Amniotic epithelial cell (primary cell): ENCODE data around the gene AJAP1.

Experiments
- DNase-seq: peaks from one replicate; pipeline ENCODE4 v3.0.0-alpha.2; 2010; ENCODE audit warnings: low read depth

The AJAP1 gene

GRCh38 chr1:4682607-4683220 is 28.3 kb downstream of the AJAP1 start:
- no peak for DNase-seq

DNA sequence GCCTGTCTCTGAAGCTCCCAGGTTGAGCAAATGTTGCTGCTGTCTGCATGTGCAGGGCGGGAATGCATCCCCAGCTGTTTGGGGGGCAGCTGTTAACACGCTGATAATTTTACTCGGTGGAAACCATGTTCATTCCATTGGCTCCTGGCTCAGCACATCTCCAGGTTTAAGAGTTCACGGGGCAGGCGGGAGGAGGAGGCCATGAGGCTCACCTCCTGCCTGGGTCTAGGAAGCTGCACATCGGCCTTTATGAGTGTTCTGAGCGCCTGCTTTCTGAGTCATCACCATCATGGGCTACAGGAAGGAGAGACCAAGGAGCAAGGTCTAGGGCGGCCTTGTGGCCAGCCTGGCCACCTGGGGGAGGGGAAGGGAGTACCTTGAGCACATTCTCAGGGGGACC is 29.7 kb downstream of the AJAP1 start:
- no peak for DNase-seq

GRCh38 chr1:4684864-4685522 is 30.6 kb downstream of the AJAP1 start:
- DNase-seq: no peak

GRCh38 chr1:4685523-4685865 is 31.1 kb downstream of the AJAP1 start:
- no peak for DNase-seq

DNA sequence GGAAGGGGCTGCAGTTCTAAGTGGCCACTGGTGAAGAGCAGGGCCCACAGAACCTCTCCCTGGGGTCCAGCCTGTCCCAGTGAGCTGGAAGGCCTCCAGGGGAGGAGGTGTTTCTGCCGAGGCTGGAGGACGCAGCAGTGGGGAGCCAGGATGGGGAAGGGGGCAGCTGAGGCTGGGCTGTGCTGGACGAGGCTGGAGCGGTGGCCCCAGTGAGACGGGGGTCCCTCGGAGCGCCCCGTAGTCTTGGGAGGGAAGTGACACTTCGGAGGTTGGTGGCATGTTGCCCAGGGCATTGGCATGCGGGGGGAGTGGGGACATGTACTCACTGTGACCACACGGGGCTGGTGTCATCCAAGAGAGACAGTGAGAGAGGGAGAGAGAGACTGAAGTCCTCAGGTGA is 33.5 kb downstream of the AJAP1 start:
- no peak for DNase-seq

- no peak for DNase-seq
These were observed 35.0 kb downstream of the AJAP1 start for GRCh38 chr1:4689271-4689935.

DNA sequence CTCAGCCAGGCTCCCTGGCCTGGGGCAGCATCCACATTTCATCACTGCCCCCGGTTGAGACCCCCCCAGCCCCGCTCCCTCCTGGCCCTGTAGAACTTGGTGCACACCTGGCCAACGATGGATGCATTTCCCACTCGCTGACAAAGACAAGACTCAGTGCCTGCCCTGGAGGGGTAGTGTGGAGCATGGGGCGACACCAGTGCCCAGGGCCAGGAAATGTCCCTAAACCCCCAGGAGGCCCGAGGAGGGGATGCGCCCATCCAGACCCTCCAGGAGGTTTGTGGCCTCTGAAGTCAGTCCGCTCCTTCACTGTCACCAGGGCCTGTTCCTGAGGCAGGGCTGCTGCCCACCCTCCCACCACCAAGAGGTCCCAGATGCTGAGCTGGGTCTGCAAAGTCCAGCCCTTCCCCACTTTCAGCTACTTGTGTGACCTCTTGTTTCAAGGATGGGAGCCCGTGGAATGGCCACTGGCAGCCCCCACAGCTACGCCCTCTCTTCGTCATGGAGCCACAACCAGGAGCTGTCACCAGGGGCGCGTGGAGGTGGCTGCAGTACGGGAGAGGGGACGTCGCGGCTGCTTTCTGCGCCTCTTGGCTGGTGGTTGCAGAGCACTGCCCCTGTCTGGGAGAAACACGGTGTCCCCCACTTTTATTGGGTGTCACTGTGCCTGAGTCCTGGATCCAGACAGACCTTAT is 35.7 kb downstream of the AJAP1 start:
- no peak for DNase-seq

DNA sequence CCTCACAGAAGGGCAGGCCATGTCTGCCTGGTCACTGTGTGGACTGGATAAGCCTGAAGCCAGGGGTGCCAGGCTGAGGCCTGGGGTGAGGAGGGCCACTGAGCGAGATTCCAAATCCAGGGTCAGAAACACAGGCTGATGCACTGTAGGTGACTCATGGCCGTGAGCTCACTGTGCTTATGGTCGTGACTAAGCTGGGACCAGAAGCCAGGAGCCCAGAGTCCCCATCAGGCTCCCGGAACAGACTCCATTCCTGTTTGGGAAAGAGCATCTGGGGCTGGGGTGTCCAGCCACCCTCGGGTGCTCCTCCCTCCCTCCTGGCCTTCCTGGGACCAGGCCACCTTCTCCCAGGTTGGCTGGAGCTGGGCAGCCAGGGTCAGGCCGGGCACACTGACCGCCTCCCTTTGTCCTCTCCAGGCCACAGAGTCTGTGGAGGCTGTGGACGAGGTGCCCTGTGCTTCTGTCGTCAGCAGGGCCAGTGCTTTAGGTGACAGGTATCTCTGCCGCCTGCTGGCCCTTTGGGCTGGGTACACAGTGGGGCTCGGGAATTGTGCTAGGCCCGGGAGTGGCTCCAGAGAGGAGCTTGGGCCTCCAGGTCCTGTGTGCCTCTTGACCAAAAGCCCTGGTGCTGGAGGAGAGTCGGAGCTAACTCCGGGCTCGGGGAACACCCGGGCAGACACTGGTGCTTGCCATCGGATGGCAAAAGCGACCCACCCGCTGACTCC is 36.7 kb downstream of the AJAP1 start:
- no peak for DNase-seq

DNA sequence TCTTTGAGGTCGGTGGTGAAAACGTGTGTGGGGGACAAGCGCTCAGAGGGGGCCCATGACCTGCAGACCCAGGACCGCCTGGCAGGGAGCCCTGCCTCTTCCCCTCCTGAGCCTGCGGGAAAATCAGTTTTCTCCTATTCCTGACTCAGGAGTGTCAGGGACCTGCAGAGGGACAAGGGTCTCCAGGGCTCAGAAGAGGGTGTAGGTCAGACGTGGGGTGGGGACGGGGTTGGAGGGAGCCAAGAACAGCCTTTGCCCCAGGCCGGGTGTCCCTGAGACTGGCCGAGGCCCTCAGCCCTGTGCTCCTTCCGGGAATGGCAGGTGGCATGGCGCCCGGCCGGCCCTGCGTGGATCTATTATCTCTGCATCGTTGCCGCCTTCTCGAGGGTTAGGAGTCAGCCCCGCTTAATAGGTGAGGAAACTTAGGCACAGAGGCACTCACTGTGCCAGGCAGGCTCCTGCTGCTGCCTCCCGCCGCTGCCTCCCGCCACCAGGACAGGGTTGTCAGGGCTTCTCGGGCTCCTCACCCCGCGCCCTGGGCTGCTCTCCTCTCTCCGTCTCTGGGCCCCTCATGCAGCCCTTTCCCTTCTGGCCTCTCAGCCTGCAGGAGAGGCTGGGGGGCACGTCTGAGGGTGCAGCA is 37.5 kb downstream of the AJAP1 start:
- no peak for DNase-seq

- no peak for DNase-seq
These were observed 38.0 kb downstream of the AJAP1 start for GRCh38 chr1:4692437-4692836.

- DNase-seq: no peak
These were observed 38.9 kb downstream of the AJAP1 start for GRCh38 chr1:4693331-4693730.

GRCh38 chr1:4693891-4694290 is 39.5 kb downstream of the AJAP1 start:
- no peak for DNase-seq

GRCh38 chr1:4694492-4694891 is 40.1 kb downstream of the AJAP1 start:
- DNase-seq: no peak

GRCh38 chr1:4695241-4695640 is 40.8 kb downstream of the AJAP1 start:
- DNase-seq: no peak

DNA sequence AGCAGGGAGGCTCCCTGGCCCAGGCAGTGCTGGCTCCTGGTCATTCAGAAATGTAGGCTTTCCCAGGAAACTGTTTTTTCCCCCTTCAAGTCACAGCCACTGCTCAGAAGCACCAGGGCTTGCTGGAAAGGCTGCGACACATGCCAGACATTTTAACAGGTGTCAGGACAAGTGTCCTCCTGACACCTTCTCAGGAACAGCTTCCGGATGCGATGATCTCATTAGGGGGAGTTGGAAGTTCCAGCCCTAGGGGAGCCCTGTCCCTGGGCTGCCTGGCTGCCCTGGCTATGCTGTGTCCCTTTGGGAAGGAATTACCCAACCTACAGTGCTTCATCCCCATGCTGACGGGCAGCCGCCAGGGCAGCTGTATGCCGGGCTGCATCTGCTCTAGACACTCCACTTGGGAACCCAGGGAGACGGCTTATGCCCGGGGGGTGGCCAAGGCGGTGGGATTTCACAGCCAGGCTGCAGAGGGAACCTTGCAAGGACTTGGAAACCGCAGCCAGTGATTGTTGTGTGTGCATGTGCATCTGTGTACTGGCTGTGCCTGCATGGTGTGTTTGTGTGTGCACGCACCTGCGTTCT is 41.8 kb downstream of the AJAP1 start:
- no peak for DNase-seq

DNA sequence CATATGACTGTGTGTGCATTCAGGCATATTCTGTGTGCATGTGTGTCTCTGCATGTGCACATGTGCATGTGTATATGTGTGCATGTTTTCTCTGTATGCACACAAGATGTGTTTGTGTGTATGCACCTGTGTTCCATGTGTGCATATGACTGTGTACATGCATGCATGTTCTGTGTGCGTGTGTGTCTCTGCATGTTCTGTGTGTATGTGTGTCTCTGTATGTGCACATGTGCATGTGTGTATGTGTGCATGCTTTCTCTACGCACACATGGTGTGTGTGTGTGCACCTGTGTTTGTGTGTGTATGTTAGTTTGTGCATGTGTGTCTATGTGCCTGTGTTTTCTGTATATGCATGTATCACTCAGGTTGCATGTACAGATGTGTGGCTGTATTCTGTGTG is 42.3 kb downstream of the AJAP1 start:
- DNase-seq: no peak

- DNase-seq: no peak
These were observed 43.4 kb downstream of the AJAP1 start for GRCh38 chr1:4697801-4698200.

- no peak for DNase-seq
These were observed 44.5 kb downstream of the AJAP1 start for GRCh38 chr1:4698911-4699310.

DNA sequence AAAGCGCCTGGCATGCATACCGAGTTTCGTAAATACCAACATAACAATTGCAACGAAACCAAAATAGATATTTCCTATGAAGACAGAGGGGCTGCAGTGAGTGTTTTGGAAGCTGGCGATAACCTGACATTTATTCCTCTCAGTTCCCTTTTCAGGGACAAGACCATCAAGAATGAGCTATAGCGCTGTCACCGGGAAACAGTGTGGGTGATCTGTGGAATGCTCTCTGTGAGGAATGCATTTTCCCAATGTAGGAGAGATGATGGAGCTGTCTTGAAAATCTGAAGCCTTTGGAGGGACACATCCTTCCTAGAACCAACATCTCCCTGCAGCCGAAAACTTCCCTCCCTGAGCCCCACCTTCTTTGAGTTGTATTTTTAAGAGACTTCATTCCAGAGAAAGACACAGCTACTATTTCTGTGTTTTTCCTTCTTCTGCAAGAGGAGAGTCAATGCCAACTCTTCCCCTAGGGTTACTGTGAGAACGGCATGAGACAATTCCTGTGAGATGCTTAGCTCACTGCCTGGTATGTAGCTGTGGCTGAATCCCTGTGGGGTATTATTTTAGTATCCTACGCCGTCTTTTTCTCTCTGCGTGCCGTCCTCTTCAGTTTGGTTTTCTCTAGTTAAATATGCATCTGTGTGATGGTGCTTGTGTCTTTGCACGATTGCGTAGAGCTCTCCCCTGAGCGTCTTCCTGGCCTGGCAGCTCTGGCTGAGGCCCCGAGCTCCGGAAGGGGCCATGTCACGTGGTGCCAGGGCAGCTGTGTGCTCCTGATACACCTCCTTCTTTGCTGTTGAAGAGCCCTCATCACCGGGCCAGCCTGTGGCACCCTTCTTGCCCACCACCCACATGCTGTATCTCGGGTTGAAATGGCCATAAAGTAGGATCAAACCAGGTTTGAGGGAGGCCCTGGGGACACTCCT is 45.2 kb downstream of the AJAP1 start:
- no peak for DNase-seq

DNA sequence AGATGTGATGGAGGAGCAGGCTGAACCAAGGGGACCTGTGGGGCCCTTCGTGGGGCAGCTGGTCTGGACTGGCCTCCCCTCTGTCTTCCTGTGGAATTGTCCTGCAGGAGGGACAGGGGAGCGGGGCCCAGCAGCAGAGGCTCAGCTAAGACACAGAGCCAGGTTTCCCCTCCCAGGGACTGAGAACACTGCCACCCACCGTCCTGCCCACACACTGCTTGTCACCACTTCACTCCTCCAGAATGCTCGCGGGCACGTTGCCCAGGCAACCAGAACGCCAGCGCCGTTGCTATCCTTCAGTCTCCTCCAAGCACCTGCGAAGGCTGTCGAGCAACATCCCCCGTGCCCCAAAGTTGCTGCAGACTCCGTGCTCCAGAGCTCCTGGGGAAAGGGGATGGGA is 46.4 kb downstream of the AJAP1 start:
- no peak for DNase-seq

DNA sequence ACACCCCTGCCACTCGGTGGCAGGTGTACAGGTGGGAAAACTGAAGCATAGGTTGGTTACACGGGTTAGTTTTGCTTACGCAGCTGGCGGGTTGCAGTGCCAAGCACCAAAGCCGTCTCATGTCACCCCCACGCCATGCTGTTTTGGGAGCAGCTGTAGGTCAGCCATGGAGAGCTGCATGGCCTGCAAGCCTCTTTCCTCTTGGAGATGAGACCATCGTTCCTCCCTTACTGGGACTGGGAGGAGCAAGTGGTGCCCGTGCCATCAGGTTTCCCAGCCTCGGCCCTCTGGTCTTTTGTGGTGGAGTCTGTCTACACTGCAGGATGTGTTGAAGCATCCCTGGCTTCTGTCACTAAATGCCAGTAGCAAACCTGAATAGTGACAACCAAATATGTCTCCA is 46.9 kb downstream of the AJAP1 start:
- DNase-seq: no peak
